IPS DF 19.7 (cell line): ENCODE measurements around the gene PROZ.
"Not testable (repeated sequence)": the region's sequence is repeated elsewhere in the genome, so short reads cannot be mapped to it uniquely, and the experiment has no call there.

Source experiments
- DNase-seq: peaks from one replicate; pipeline ENCODE4 v3.0.0-alpha.2; 2013; ENCODE audit warnings: low read depth, low spot score

The PROZ gene

DNA sequence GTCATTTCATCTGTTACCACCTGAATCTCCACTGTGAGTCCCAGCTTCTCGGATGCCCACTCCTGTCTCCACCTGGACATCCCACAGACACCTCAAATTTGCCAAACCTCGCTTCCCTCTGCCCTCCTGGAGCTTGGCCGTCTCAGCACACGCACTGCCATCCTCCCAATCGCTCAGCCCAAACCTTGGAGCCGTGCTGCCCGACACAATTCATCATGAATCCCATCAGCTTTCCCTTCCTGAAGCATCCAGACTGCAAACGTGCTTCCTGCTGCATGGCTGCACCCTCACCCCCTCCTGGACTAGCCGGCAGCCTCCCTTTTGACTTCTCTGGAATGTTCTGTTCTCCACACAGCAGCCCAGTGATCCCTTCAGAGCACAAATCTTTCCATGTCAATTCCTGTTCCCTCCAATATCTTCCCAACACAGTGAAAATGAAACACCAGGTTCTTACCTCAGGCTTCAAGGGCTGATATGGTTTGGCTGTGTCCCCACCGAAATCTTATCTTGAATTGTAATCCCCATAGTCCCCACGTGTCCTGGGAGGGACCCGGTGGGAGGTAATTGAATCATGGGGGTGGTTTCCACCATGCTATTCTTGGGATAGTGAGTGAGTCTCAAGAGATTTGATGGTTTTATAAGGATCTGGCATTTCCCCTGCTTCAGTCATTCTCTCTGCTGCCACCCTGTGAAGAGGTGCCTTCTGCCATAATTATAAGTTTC is 1.1 kb upstream of the PROZ start:
- no peak for DNase-seq

DNA sequence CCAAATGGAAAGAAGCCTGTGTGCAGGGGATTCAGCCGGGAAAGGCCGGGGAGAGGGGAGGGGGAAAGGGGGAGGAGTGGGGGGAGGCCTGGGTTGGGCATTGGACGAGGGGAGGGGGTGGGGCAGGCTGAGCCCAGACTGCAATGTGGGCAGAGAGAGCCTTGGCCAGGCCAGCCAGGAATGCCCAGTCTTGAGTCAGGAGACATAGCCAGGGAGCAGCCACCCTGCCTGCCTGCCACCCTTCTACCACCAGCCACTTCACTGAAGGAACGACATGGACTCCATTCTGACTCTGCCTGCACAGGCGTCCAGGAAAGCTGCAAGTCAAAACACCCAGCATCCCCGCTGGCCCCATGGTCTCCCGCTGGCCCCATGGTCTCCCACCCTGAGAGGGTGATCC is 498 bp downstream of the PROZ start:
- no peak for DNase-seq

DNA sequence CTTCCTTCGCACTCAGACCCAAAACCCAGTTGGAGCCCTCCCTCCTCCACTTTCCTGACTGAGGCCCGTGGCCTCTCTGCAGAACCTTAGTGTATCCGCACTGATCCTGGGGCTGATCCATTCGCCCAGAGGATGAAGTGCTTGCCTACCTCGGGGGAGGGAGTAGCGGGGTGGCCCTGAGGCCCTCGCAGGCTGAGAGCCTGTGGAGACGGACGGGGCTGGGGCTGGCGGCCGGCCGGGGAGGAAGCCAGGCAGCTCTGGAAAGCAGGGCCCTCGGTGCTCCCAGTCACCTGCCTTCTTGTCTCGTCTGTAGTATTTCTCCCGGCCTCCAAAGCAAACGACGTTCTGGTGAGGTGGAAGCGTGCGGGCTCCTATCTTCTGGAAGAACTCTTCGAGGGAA is 1.3 kb downstream of the PROZ start:
- no peak for DNase-seq

DNA sequence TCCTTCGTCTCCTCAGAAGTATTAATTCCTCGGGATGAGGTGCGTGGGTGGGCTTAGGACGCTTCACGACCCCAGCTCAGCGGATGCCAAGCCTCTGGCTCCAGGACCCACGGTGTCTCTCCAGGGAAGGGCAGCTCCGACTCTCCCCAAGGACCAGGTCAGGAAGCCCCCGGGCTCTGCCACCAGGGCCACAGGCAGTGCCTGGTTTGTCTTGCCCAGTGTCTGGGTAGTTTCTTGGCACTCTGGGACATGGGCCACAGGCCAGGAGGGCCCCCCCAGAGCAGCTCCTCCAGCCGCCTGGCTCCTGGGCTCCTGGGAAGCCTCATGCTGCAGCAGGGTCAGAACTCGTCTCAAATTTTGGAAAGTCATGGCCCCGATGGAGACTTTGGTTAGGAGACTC is 2.5 kb downstream of the PROZ start:
- no peak for DNase-seq

DNA sequence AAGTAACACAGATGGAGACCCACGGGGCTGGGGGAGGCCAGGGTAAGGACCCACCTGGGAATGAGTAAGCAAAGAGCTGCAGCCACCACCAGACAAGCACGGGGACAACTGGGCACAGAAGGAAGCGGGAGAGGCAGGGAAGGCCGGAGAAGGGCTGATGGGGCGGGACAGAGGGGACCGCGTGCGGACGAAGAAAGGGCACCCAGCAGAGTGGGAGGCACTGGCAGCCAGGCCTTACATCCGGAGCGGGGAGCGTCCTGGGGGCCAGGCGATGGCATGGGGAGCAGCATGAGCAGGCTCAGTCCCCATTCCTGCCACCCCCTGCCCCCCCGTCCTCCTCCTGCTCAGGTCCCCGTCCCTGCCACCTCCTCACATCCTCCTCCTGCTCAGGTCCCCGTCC is 3.0 kb downstream of the PROZ start:
- no peak for DNase-seq

DNA sequence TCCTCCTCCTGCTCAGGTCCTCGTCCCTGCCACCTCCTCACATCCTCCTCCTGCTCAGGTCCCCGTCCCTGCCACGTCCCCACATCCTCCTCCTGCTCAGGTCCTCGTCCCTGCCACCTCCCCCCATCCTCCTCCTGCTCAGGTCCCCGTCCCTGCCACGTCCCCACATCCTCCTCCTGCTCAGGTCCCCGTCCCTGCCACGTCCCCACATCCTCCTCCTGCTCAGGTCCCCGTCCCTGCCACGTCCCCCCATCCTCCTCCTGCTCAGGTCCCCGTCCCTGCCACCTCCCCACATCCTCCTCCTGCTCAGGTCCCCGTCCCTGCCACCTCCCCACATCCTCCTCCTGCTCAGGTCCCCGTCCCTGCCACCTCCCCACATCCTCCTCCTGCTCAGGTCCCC is 3.5 kb downstream of the PROZ start:
- DNase-seq, result not testable (repeated sequence)

DNA sequence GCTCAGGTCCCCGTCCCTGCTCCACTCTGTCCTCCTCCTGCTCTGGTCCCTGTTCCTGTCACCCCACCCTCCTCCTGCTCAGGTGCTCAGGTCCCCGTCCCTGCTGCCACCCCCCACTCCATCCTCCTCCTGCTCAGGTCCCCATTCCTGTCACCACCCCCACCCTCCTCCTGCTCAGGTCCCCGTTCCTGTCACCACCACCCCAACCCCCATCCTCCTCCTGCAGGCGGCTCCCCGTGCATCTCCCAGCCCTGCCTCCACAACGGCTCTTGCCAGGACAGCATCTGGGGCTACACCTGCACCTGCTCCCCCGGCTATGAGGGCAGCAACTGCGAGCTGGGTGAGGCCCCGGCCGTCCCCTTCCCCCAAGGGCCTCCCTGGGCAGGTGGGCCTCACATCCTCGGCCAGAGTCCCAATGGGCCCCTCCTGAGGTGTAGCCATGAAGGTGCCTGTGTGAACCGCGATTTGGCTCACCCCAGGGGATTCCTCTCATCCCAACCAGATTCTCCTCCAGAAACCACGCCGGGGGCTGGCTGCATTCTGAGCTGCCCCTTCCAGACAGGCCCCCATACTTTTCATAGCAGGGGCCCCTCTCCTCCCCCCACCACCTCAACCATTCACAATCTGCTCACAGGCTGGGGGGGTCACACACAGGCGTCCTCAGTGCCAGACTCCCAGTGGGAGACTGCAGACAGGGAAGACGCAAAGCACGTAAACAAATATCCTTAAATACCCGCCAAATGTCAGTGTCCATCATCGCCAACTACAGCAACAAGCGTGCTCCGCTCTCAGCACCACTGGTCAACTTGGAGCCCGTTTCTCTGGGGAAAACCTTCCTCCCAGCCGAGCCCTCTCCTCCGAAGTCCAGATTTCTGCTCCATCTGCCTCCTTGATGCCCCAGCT is 4.6 kb downstream of the PROZ start:
- DNase-seq, result no peak

DNA sequence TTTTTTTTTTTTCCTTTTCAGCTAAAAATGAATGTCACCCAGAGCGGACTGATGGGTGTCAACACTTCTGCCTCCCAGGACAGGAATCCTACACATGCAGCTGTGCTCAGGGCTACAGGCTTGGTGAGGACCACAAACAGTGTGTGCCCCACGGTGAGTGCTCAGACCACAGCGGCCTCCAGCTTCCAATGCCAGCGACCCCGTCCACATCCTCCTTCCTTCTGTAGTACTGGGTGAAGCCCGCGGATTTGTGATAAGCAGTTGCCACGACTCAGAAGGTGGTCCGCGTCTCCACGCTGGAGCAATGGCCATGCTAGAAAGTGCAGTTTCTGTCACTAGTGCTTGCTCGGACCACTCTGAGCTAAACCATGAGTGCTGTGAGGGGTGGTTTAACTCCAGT is 6.0 kb downstream of the PROZ start:
- no peak for DNase-seq

DNA sequence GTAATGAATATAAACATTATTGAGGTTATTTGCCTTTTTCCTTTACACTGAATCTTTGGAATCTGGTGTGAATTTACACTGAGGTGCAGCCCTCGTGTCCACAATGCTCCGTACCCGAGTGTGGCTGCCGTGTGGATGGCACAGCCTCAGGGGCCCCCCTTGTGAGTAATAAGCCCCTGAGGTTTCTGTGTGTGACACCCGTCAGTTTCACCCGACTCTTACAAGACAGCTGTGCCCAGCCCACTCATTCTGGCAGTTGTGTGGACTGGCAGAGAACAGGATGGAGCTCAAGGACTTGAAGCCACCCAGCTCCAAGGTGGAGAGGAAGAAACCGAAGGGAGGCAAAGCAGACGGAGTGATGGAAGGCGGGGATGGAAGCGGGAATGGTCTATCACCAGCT is 7.8 kb downstream of the PROZ start:
- no peak for DNase-seq

DNA sequence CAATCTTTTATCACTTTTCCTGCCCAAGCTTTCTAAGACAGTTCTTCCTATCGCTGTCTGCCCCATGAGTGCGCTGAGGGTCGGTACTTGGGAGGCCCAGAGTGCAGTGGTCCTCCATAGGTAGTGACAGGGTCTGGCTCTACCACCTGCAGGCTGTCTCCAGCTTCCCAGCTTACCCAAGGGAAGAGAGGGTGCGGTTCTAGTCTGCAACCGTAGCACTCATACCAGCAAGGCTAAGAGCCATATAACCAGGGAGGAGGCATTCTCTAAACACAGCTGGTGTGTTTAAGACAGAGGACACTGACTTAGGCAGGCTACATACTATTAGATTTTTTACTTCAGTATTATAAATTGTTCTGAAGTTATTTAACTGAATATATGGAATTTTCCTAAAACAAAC is 8.2 kb downstream of the PROZ start:
- no peak for DNase-seq

DNA sequence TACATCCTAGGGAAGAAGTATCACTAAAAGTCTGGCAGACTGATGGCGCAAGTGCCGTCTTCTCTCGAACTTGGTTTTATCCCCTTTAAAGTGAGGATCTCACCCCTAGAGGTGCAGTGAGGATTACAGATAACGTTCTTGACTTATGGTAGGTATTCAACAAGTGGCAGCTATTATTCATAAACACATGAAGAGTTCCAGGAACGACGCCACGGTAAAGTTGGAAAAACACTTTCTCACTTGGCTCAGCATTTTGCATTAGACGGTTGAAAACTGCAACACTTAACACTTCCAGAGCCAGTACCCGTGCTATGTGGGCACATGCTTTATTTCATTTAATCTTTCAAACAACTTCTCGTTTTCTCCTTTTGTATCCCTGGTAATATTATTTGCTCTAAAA is 8.7 kb downstream of the PROZ start:
- DNase-seq, result no peak

DNA sequence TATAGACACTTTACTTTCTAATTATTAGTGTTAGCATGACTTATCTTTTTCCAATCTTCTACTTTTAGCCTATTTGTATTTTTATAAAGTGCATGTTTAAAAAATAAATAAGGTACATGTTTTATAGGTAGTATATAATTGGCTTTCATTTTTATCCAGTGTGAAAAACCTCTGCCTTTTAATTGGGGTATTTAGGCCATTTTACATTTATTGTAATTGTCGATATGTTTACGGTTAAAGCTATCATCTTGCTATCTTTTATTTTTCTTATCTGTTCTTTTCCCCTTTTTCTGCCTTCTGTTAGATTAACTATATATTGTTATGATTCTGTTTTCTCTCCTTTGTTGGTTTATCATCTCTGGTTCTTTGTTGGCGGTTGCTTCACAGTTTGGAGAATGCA is 9.1 kb downstream of the PROZ start:
- no peak for DNase-seq

DNA sequence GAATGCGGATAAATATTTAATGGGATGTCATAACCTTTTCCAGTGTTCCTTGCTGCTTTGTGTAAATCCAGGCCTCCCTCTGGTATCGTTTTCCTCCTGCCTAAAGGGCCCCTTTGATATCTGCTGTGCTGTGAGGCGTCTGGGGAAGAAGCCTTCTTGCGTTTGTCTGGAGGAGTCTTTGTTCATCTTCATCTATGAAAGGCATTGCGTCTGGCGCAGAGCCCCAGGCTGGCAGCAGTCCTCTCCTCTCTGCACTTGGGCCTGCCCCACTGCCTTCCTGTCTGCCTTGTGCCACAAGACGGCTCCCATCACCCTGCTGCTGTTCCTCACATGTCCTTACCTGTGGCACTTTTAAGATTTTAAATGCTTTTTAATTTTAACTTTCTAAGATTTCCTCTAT is 9.8 kb downstream of the PROZ start:
- no peak for DNase-seq

DNA sequence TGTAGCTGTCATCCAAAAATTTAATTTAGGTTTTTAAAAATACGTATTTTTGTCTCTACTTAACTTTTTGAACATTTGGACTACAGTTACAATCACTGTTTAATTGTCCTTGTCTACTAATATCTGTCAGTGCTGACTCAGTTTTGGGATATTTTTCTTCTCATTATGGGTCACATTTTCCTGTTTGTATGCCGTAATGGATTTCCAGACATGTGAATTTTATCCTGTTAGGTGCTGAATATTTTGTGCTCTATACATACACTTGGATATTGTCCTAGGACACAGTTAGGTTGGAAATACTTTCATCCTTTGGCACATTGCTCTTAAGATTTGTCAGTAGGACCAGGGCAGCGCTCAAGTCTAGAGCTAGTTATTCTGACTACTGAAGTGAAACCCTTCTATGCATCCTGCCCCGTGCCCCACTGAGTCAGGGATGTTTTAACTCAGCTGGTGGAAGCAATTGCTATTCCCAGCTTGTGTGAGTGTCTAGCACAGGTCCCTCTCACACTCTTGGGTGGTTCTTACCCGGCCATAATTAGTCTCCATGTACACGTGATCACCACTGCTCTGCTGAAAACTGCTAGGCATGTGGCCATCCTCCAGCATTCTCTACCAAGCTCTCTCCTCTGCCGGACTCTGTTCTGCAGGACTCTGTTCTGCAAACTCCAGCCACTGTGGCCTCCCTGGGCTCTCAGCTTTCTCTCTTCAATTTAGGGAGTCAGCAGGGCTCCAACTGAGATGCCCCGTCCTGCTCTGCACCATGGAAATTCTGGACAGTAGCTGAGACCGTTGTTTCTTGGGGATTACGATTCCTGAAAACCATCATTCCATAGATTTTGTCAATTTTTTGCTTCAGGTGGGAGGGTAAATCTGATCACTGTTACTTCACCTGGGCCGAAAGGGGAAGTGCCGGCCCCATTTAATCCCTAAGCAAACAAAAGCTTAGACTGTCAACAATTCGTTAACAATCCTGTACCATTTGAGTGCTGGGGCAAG is 11.1 kb downstream of the PROZ start:
- DNase-seq, result no peak

DNA sequence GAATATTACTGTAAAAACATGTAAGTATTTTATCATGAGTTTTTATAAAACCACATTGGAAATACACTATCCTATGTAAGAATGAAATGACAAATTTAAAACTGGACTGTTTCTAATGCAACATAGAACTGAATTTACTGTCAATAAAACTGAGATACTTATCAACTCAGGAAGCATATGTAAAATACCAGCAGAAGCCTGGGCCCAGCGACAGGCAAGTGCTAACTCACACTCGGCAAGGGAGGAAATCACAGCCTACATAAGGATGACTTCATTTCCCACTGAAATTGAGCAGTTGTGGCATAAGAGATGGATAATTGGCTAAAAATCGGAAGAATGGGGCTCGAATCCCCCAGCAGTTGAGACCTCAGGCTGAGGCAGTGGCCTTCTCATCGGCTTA is 12.1 kb downstream of the PROZ start:
- DNase-seq, result no peak

DNA sequence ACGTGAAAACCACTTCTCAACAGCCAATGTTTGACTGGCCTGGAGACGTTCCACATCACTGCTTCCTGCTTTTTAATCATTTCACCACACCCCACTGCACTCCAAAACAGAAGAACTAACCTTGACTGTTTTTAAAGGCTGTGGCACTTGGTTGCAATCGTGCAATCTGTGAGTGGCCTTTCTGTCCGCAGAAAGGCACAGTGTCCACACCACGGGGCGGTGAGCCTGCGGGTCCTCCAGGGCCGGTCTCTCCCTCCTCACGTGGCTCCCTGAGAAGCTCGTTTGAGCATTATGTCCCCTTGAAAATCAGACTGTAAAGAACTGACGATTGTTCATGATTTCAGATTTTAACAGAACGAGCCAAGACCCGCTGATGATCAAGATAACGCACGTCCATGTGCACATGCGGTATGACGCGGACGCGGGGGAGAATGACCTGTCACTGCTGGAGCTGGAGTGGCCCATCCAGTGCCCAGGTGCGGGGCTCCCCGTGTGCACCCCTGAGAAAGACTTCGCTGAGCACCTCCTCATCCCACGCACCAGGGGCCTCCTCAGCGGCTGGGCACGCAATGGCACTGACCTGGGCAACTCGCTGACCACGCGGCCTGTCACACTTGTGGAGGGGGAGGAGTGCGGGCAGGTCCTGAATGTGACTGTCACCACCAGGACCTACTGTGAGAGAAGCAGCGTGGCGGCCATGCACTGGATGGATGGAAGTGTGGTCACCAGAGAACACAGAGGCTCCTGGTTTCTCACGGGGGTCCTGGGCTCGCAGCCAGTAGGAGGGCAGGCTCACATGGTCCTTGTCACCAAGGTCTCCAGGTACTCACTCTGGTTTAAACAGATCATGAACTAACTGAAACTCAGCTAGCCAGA is 13.0 kb downstream of the PROZ start:
- DNase-seq, result no peak

DNA sequence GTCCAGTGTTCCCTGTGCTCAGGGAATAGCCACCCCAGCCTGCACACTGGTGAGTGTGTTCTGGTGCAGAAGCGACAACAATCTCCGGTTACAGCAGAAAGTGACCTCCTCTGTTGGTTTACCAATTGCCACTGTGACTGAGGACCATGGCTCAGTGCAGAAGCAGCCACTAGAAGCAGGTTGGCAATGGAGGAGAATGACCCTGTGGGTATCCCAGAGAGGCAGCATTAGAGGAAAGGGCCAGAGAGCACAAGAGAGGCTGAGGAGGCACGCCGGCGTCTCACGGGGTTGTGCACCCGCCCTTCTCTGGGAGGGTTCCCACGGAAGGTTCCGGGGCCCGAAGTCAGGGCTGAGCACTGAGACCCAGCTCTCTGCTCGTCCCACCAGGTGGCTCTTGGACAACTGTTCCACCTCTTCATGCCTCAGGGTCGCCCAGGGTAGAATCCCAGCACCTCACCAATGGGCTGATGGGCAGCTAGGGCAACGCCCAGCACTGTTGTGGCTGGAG is 14.0 kb downstream of the PROZ start:
- DNase-seq, result no peak

DNA sequence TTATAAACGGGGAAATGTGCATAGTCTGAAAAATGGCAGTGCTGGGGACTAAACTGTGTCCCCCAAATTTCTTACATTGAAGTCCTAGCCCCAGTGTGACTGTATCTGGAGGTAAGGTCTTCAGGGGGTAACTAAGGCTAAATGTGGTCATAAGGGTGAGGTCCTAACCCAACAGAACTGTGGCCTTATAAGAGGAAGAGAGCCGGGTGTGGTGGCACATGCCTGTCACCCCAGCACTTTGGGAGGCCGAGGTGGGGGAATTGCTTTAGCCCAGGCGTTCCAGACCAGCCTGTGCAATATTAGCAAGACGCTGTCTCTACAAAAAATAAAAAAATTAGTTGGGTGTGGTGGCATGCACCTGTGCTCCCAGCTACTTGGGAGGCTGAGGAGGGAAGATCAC is 17.8 kb downstream of the PROZ start:
- DNase-seq, result no peak

DNA sequence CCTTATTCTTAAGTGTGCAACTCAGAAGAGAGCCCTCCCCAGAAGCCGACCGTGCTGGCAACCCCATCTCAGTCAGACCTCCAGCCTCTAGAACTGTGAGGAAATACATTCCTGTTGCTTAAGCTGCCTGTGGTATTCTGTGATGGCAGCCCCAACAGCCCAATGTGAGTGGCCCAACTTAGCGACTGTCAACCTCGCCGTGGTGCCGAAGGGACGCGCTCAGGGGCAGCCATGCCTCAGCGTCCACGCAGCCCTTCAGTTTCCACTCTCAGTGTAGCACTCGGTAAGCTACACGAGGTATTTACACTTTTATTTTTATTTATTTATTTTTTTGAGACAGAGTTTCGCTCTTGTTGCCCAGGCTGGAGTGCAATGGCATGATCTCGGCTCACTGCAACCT is 18.4 kb downstream of the PROZ start:
- no peak for DNase-seq

DNA sequence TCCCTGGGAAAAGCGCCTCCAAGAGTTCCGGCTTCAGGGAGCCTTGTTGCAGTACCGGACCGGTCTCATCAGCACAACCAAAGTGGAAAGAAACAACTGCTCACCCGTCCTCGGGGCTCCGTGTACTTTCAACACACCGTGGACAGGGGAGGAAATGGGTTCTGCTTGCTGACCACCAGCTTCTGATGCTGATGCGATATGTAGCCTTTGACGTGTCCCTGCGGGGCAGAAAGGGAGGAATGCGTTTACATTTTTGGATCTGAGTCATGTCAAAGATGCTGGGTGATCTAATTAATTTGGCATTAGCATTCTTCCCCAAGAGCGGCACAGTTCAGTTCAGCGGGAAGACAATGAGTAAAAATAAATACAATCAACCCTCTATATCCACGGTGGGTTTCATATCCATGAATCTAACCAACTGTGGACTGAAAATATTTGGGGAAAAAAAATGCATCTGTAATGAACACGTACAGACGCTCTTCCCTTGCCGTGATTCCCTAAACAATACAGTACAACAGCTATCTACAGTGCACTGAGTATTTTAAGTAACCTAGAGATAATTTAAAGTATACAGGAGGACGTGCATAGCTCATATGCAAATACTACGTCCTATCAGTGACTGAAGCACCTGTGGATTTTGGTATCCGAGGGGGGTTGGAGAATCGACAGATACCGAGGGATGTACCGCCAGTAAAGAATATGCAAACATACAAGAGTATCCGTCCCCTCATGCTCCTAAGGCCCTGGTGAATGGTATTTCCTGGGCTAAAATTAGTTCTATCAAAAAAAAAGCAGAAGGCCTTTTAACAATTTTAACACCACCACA is 19.8 kb downstream of the PROZ start:
- DNase-seq, result no peak
